Body of pancreas (tissue), 4 donors: Measurements from ENCODE around the gene AGAP1. TPM values are rescaled to one million over a fixed set of nuclear protein-coding genes. Genes with fewer than 3 reads are reported as not detected.

Experiments used
- ATAC-seq: fragments of 150-250 bp; one replicate; pipeline ENCODE4 v1.9.1; 2016
- DNase-seq, 4 donors: peaks; one replicate each; pipeline ENCODE4 v3.0.0-alpha.2; 2019
- H3K27ac ChIP-seq, 4 donors: fragments of 200-600 bp; sonication (generic); 1 replicate in 3 of 4; 2 replicates in 1 of 4; pipeline versions ENCODE4 v1.5.1 to v1.6.1; 2016 to 2019; ENCODE audit warnings: mild to moderate bottlenecking in 1 of 4, mixed read lengths in 1 of 4, moderate library complexity in 1 of 4
- H3K27me3 ChIP-seq, 2 donors: fragments of 200-600 bp; sonication (generic); one replicate each; pipeline ENCODE4 v1.6.0; 2016; ENCODE audit warnings: mild to moderate bottlenecking in 1 of 2
- H3K36me3 ChIP-seq, 2 donors: fragments of 200-600 bp; sonication (generic); replicated peaks in 1 of 2; 2 replicates each; pipeline ENCODE4 v1.5.1; 2016; ENCODE audit warnings: low read depth in 2 of 2; ENCODE audit not compliant: insufficient read depth in 1 of 2
- H3K4me1 ChIP-seq: fragments of 200-600 bp; sonication (generic); one replicate; pipeline ENCODE4 v1.6.0; 2016
- H3K4me3 ChIP-seq, 2 donors: fragments of 200-600 bp; sonication (generic); 1 replicate in 1 of 2; 2 replicates in 1 of 2; pipeline ENCODE4 v1.5.1; 2016 to 2019
- H3K9me3 ChIP-seq, 3 donors: fragments of 200-600 bp; sonication (generic); 1 replicate in 2 of 3; 2 replicates in 1 of 3; pipeline ENCODE4 v1.5.1; 2016
- POLR2A ChIP-seq, 3 donors: fragments of 450-650 bp; IDR thresholded peaks; one replicate each; pipeline ENCODE4 v1.6.1; 2016; ENCODE audit warnings: antibody characterized with exemption in 3 of 3, mild to moderate bottlenecking in 2 of 3
- WGBS, 2 donors: methylation state at CpG; one replicate each; pipeline ENCODE4 v1.1.5; 2017; 5-methylcytosine and 5-hydroxymethylcytosine counted together
- intact Hi-C: fragments of 100-400 bp; cut with DNase I; formaldehyde crosslinking; loops from one replicate; pipeline ENCODE4 v1.15.1; 2023
- total RNA-seq, 2 donors: library from RNA; depleted of rRNA; stranded (reverse); fragments of >200 nt; gene quantifications; one replicate each; pipeline ENCODE4 v1.1.0, GENCODE V29; 2016
- TF ChIP-seq, protein P1 (sequence below), 7 experiments: fragments of 450-650 bp in 4 of 7; fragments of 200-600 bp in 3 of 7; sonication (generic) in 3 of 7; IDR thresholded peaks; one replicate each; pipeline ENCODE4 v1.5.1; 2016 to 2019; ENCODE audit warnings: antibody characterized with exemption in 7 of 7

The AGAP1 gene
- total RNA-seq, 2 donors from 2014 or later = 21.3 to 32.6 TPM

- Histone ChIP-seq H3K9me3 (no peaks in the 10 kb centered on the region), H3K4me1 (no peaks in the 10 kb centered on the region), H3K27ac (no peak overlapping the region), H3K27me3 (no peaks in the 10 kb centered on the region), H3K36me3 (no peaks in the 10 kb centered on the region), H3K4me3 (no peak overlapping the region)
- ATAC-seq (no peak), DNase-seq (no peak)
- TF ChIP-seq POLR2A (IDR thresholded peaks at IDR 0.05) = no peak
- TF ChIP-seq, protein P1, sequence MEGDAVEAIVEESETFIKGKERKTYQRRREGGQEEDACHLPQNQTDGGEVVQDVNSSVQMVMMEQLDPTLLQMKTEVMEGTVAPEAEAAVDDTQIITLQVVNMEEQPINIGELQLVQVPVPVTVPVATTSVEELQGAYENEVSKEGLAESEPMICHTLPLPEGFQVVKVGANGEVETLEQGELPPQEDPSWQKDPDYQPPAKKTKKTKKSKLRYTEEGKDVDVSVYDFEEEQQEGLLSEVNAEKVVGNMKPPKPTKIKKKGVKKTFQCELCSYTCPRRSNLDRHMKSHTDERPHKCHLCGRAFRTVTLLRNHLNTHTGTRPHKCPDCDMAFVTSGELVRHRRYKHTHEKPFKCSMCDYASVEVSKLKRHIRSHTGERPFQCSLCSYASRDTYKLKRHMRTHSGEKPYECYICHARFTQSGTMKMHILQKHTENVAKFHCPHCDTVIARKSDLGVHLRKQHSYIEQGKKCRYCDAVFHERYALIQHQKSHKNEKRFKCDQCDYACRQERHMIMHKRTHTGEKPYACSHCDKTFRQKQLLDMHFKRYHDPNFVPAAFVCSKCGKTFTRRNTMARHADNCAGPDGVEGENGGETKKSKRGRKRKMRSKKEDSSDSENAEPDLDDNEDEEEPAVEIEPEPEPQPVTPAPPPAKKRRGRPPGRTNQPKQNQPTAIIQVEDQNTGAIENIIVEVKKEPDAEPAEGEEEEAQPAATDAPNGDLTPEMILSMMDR (IDR thresholded peaks at IDR 0.05) = no peak
- intact Hi-C loops = no loop called here
- WGBS, 2 donors = 93 to 95% methylated on average over 7 of the region's 7 CpGs
These were observed 361.2 kb downstream of the AGAP1 start for GRCh38 chr2:235855011-235855410.

GRCh38 chr2:235856151-235856854, 362.5 kb downstream of the AGAP1 start:
- intact Hi-C loops = no loop called here
- H3K4me1 ChIP-seq = no peaks in the 10 kb centered on the region
- no peaks in the 10 kb centered on the region for H3K36me3 ChIP-seq
- no peak overlapping the region for H3K4me3 ChIP-seq
- DNase-seq = no peak
- 94 to 96% methylated on average over 9 to 11 of the region's 11 CpGs for WGBS, 2 donors
- H3K27ac ChIP-seq = no peak overlapping the region
- ATAC-seq = no peak
- no peak for TF ChIP-seq POLR2A (IDR thresholded peaks at IDR 0.05)
- TF ChIP-seq, protein P1 (IDR thresholded peaks at IDR 0.05) = no peak
- no peaks in the 10 kb centered on the region for H3K9me3 ChIP-seq
- H3K27me3 ChIP-seq = no peaks in the 10 kb centered on the region

DNA sequence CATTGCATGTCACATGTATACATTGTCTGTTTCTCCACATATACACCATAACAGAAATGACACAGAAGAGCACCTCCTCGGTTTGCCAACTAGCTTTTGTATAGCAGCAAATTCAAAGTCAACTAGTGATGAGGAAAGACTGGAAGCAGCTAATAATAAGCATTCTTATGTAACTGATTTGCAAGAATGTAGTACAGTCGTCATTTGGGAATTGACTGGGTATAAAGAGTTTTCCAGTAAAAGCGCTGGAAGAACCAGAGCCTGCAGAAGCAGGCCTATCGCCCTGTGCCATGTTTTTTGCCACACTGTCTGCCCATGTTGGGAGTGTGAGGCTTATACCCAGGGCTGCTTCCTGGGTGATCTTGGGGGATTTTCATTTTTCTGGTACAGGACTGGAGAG, 363.8 kb downstream of the AGAP1 start:
- Histone ChIP-seq H3K4me1 (no peaks in the 10 kb centered on the region), H3K27me3 (no peaks in the 10 kb centered on the region), H3K36me3 (no peaks in the 10 kb centered on the region), H3K9me3 (no peaks in the 10 kb centered on the region), H3K4me3 (no peak overlapping the region), H3K27ac (no peak overlapping the region)
- no peak for DNase-seq
- ATAC-seq = no peak
- WGBS, 2 donors = 85 to 95% methylated on average over 4 of the region's 4 CpGs
- TF ChIP-seq, protein P1 (IDR thresholded peaks at IDR 0.05) = no peak
- TF ChIP-seq POLR2A (IDR thresholded peaks at IDR 0.05) = no peak
- intact Hi-C loops = no loop called here

- no peaks in the 10 kb centered on the region for H3K27me3 ChIP-seq
- TF ChIP-seq POLR2A (IDR thresholded peaks at IDR 0.05) = no peak
- TF ChIP-seq, protein P1 (IDR thresholded peaks at IDR 0.05) = no peak
- H3K9me3 ChIP-seq = no peaks in the 10 kb centered on the region
- intact Hi-C loops = no loop called here
- DNase-seq = no peak
- no peaks in the 10 kb centered on the region for H3K36me3 ChIP-seq
- H3K27ac ChIP-seq = no peak overlapping the region
- no peak for ATAC-seq
- H3K4me1 ChIP-seq = no peaks in the 10 kb centered on the region
- H3K4me3 ChIP-seq = no peak overlapping the region
- WGBS, 2 donors = 85 to 90% methylated on average over 5 of the region's 5 CpGs
These were observed 365.0 kb downstream of the AGAP1 start for GRCh38 chr2:235858881-235859280.

- no peaks in the 10 kb centered on the region for H3K9me3 ChIP-seq
- no peak for DNase-seq
- no peak for TF ChIP-seq POLR2A (IDR thresholded peaks at IDR 0.05)
- TF ChIP-seq, protein P1 (IDR thresholded peaks at IDR 0.05) = no peak
- H3K27ac ChIP-seq = no peak overlapping the region
- no peak overlapping the region for H3K4me3 ChIP-seq
- H3K27me3 ChIP-seq = no peaks in the 10 kb centered on the region
- no peaks in the 10 kb centered on the region for H3K4me1 ChIP-seq
- intact Hi-C loops = no loop called here
- no peaks in the 10 kb centered on the region for H3K36me3 ChIP-seq
- 83 to 93% methylated on average over 8 of the region's 8 CpGs for WGBS, 2 donors
- no peak for ATAC-seq
These were observed 365.8 kb downstream of the AGAP1 start for GRCh38 chr2:235859651-235860050.
